ENCODE measurements around the gene TLE3. TPM values are rescaled to one million over a fixed set of nuclear protein-coding genes. Genes with fewer than 3 reads are reported as not detected.
"Not testable (repeated sequence)": the region's sequence is repeated elsewhere in the genome, so short reads cannot be mapped to it uniquely, and the experiment has no call there.

Gene TLE3
- total RNA-seq, 2 experiments from 2014 or later = 66.6 to 82.3 TPM

- DNase-seq; H3K9me3 Mint-ChIP-seq; CTCF ChIA-PET; H3K27ac Mint-ChIP-seq; H3K4me3 Mint-ChIP-seq; H3K36me3 Mint-ChIP-seq (ENCODE audit: low read depth): not testable (repeated sequence)
- Mint-ChIP-seq H3K27me3 (peaks cover 15% of the 10 kb centered on the region), H3K4me1 (peaks cover 22% of the 10 kb centered on the region)
- POLR2A ChIA-PET = interaction anchor here (0.6 kb wide), 1 partner anchor 349 kb away, joined by 3 read pairs; no protein-coding TSS in a partner anchor
Measured at GRCh38 chr15:70137021-70137420, 39.3 kb upstream of the TLE3 start.

- POLR2A ChIA-PET = no interaction called here
Measured at GRCh38 chr15:70133781-70134421, 36.2 kb upstream of the TLE3 start.

GRCh38 chr15:70133296-70133695 lies 35.6 kb upstream of the TLE3 start:
- H3K4me1 Mint-ChIP-seq = no peaks in the 10 kb centered on the region
- no peak overlapping the region for H3K4me3 Mint-ChIP-seq
- no peak overlapping the region for H3K27ac Mint-ChIP-seq
- peaks cover 14% of the 10 kb centered on the region for H3K27me3 Mint-ChIP-seq
- no peaks in the 10 kb centered on the region for H3K36me3 Mint-ChIP-seq (ENCODE audit: low read depth)
- ChIA-PET CTCF (no interaction called here), POLR2A (no interaction called here)
- H3K9me3 Mint-ChIP-seq = no peaks in the 10 kb centered on the region
- DNase-seq = no peak

More at GRCh38 chr15:70133781-70134421, 36.2 kb upstream of the TLE3 start:
- DNase-seq = no peak
- Mint-ChIP-seq H3K27ac (no peak overlapping the region), H3K4me1 (no peaks in the 10 kb centered on the region), H3K4me3 (no peak overlapping the region), H3K9me3 (no peaks in the 10 kb centered on the region), H3K27me3 (peaks cover 11% of the 10 kb centered on the region), H3K36me3 (ENCODE audit: low read depth) (no peaks in the 10 kb centered on the region)
- CTCF ChIA-PET = no interaction called here

- Mint-ChIP-seq H3K27ac (no peak overlapping the region), H3K36me3 (ENCODE audit: low read depth) (no peaks in the 10 kb centered on the region), H3K9me3 (no peaks in the 10 kb centered on the region), H3K4me1 (no peaks in the 10 kb centered on the region), H3K27me3 (peaks cover 17% of the 10 kb centered on the region), H3K4me3 (no peak overlapping the region)
- DNase-seq = no peak
- ChIA-PET POLR2A (no interaction called here), CTCF (no interaction called here)
Measured at GRCh38 chr15:70132571-70132970, 34.9 kb upstream of the TLE3 start.

- Mint-ChIP-seq H3K4me3 (no peak overlapping the region), H3K36me3 (ENCODE audit: low read depth) (no peaks in the 10 kb centered on the region), H3K9me3 (no peaks in the 10 kb centered on the region), H3K4me1 (no peaks in the 10 kb centered on the region), H3K27me3 (peaks cover 19% of the 10 kb centered on the region), H3K27ac (no peak overlapping the region)
- ChIA-PET POLR2A (no interaction called here), CTCF (interaction anchor here (1.4 kb wide), 1 partner anchor 9 kb away, joined by 3 read pairs; no protein-coding TSS in a partner anchor)
- no peak for DNase-seq
Measured at GRCh38 chr15:70132139-70132538, 34.4 kb upstream of the TLE3 start.

GRCh38 chr15:70128414-70129140 lies 30.9 kb upstream of the TLE3 start:
- Mint-ChIP-seq H3K27me3 (peaks cover 26% of the 10 kb centered on the region), H3K36me3 (ENCODE audit: low read depth) (no peaks in the 10 kb centered on the region), H3K27ac (no peak overlapping the region), H3K4me3 (no peak overlapping the region), H3K4me1 (no peaks in the 10 kb centered on the region), H3K9me3 (no peaks in the 10 kb centered on the region)
- ChIA-PET CTCF (interaction anchor here (1.1 kb wide), 1 partner anchor 25 kb away, joined by 3 read pairs; no protein-coding TSS in a partner anchor), POLR2A (no interaction called here)
- DNase-seq = no peak

GRCh38 chr15:70127770-70128413 lies 30.2 kb upstream of the TLE3 start:
- H3K9me3 Mint-ChIP-seq = no peaks in the 10 kb centered on the region
- ChIA-PET POLR2A (no interaction called here), CTCF (interaction anchor here (1.1 kb wide), 1 partner anchor 25 kb away, joined by 3 read pairs; no protein-coding TSS in a partner anchor)
- no peaks in the 10 kb centered on the region for H3K36me3 Mint-ChIP-seq (ENCODE audit: low read depth)
- no peaks in the 10 kb centered on the region for H3K4me1 Mint-ChIP-seq
- no peak overlapping the region for H3K4me3 Mint-ChIP-seq
- no peak overlapping the region for H3K27ac Mint-ChIP-seq
- H3K27me3 Mint-ChIP-seq = peaks cover 26% of the 10 kb centered on the region
- DNase-seq = no peak

- no peaks in the 10 kb centered on the region for H3K4me1 Mint-ChIP-seq
- H3K9me3 Mint-ChIP-seq = no peaks in the 10 kb centered on the region
- H3K27ac Mint-ChIP-seq = no peak overlapping the region
- ChIA-PET CTCF (interaction anchor here (1.1 kb wide), 1 partner anchor 24 kb away, joined by 3 read pairs; no protein-coding TSS in a partner anchor), POLR2A (no interaction called here)
- no peak for DNase-seq
- H3K36me3 Mint-ChIP-seq (ENCODE audit: low read depth) = no peaks in the 10 kb centered on the region
- H3K4me3 Mint-ChIP-seq = no peak overlapping the region
- H3K27me3 Mint-ChIP-seq = peaks cover 26% of the 10 kb centered on the region
Measured at GRCh38 chr15:70127288-70127746, 29.6 kb upstream of the TLE3 start.

- peaks cover 26% of the 10 kb centered on the region for H3K27me3 Mint-ChIP-seq
- ChIA-PET CTCF (interaction anchor here (1.4 kb wide), 1 partner anchor 362 kb away, joined by 3 read pairs; no protein-coding TSS in a partner anchor), POLR2A (no interaction called here)
- H3K9me3 Mint-ChIP-seq = no peaks in the 10 kb centered on the region
- H3K4me3 Mint-ChIP-seq = no peak overlapping the region
- H3K4me1 Mint-ChIP-seq = no peaks in the 10 kb centered on the region
- H3K36me3 Mint-ChIP-seq (ENCODE audit: low read depth) = no peaks in the 10 kb centered on the region
- no peak overlapping the region for H3K27ac Mint-ChIP-seq
- no peak for DNase-seq
Measured at GRCh38 chr15:70126362-70126761, 28.6 kb upstream of the TLE3 start.

- Mint-ChIP-seq H3K27me3 (peaks cover 26% of the 10 kb centered on the region), H3K36me3 (ENCODE audit: low read depth) (no peaks in the 10 kb centered on the region), H3K4me1 (no peaks in the 10 kb centered on the region), H3K9me3 (no peaks in the 10 kb centered on the region), H3K4me3 (no peak overlapping the region), H3K27ac (no peak overlapping the region)
- ChIA-PET POLR2A (no interaction called here), CTCF (interaction anchor here (1.4 kb wide), 1 partner anchor 363 kb away, joined by 3 read pairs; no protein-coding TSS in a partner anchor)
- no peak for DNase-seq
Measured at GRCh38 chr15:70125605-70126004, 27.9 kb upstream of the TLE3 start.

GRCh38 chr15:70121624-70122302 lies 24.0 kb upstream of the TLE3 start:
- peaks cover 24% of the 10 kb centered on the region for H3K27me3 Mint-ChIP-seq
- H3K9me3 Mint-ChIP-seq = no peaks in the 10 kb centered on the region
- H3K36me3 Mint-ChIP-seq (ENCODE audit: low read depth) = no peaks in the 10 kb centered on the region
- no peaks in the 10 kb centered on the region for H3K4me1 Mint-ChIP-seq
- no peak overlapping the region for H3K27ac Mint-ChIP-seq
- ChIA-PET POLR2A (no interaction called here), CTCF (interaction anchor here (1.4 kb wide), 1 partner anchor 388 kb away, joined by 4 read pairs; no protein-coding TSS in a partner anchor)
- no peak overlapping the region for H3K4me3 Mint-ChIP-seq
- no peak for DNase-seq

GRCh38 chr15:70120958-70121623 lies 23.4 kb upstream of the TLE3 start:
- no peak for DNase-seq
- Mint-ChIP-seq H3K27me3 (peaks cover 24% of the 10 kb centered on the region), H3K36me3 (ENCODE audit: low read depth) (no peaks in the 10 kb centered on the region), H3K27ac (no peak overlapping the region), H3K9me3 (no peaks in the 10 kb centered on the region), H3K4me1 (no peaks in the 10 kb centered on the region), H3K4me3 (no peak overlapping the region)
- CTCF ChIA-PET = interaction anchor here (1.4 kb wide), 1 partner anchor 389 kb away, joined by 4 read pairs; no protein-coding TSS in a partner anchor
- POLR2A ChIA-PET = no interaction called here

All from activated CD4-positive, alpha-beta T cell treated with anti-CD3 and anti-CD28 coated beads, Interleukin-2, amount 10 ng/mL, durations not matched to agents 7 days and 5 days (primary cell).